GM21423 (cell line): ENCODE data around the gene VAMP7.
"Not testable (repeated sequence)": the region's sequence is repeated elsewhere in the genome, so short reads cannot be mapped to it uniquely, and the experiment has no call there.

Experiments used
- ATAC-seq: cut with Tn5 transposase; IDR thresholded peaks from one replicate; pipeline ENCODE4 v1.9.1; 2021; ENCODE audit warnings: mild to moderate bottlenecking, moderate library complexity; ENCODE audit not compliant: unreplicated experiment

VAMP7 gene

GRCh38 chrX:155900765-155901164, 19.6 kb downstream of the VAMP7 start:
- no peak for ATAC-seq

- ATAC-seq: not testable (repeated sequence)
These were observed 26.5 kb downstream of the VAMP7 start for GRCh38 chrX:155907661-155908060.

GRCh38 chrX:155923200-155923599, 42.1 kb downstream of the VAMP7 start:
- ATAC-seq: no peak

- not testable (repeated sequence) for ATAC-seq
These were observed 49.9 kb downstream of the VAMP7 start for GRCh38 chrX:155930852-155931618.

- ATAC-seq: no peak
These were observed 57.0 kb downstream of the VAMP7 start for GRCh38 chrX:155938132-155938531.

GRCh38 chrX:155949098-155949497, 68.0 kb downstream of the VAMP7 start:
- no peak for ATAC-seq

GRCh38 chrX:155951237-155951789, 70.2 kb downstream of the VAMP7 start:
- ATAC-seq: no peak

GRCh38 chrX:155953055-155953454, 71.9 kb downstream of the VAMP7 start:
- no peak for ATAC-seq

GRCh38 chrX:155954793-155955192, 73.6 kb downstream of the VAMP7 start:
- ATAC-seq: no peak

- no peak for ATAC-seq
These were observed 75.0 kb downstream of the VAMP7 start for GRCh38 chrX:155956099-155956498.

- ATAC-seq: no peak
These were observed 75.5 kb downstream of the VAMP7 start for GRCh38 chrX:155956649-155957048.

GRCh38 chrX:155957843-155958242, 76.7 kb downstream of the VAMP7 start:
- ATAC-seq: no peak

- no peak for ATAC-seq
These were observed 78.0 kb downstream of the VAMP7 start for GRCh38 chrX:155959018-155959587.

GRCh38 chrX:155962906-155963305, 81.8 kb downstream of the VAMP7 start:
- no peak for ATAC-seq

- ATAC-seq: no peak
These were observed 85.7 kb downstream of the VAMP7 start for GRCh38 chrX:155966876-155967275.

- ATAC-seq: no peak
These were observed 86.6 kb downstream of the VAMP7 start for GRCh38 chrX:155967653-155968325.

GRCh38 chrX:155968326-155968661, 87.1 kb downstream of the VAMP7 start:
- ATAC-seq: no peak

GRCh38 chrX:155968791-155969190, 87.6 kb downstream of the VAMP7 start:
- ATAC-seq: no peak

- not testable (repeated sequence) for ATAC-seq
These were observed 90.5 kb downstream of the VAMP7 start for GRCh38 chrX:155971658-155972057.

GRCh38 chrX:155972241-155972640, 91.1 kb downstream of the VAMP7 start:
- not testable (repeated sequence) for ATAC-seq

- no peak for ATAC-seq
These were observed 102.2 kb downstream of the VAMP7 start for GRCh38 chrX:155983326-155983725.

- ATAC-seq: no peak
These were observed 104.1 kb downstream of the VAMP7 start for GRCh38 chrX:155985208-155985607.
